Measurements from ENCODE around the gene MGAT4C. TPM values are rescaled to one million over a fixed set of nuclear protein-coding genes. Genes with fewer than 3 reads are reported as not detected.

MGAT4C gene
- total RNA-seq, 4 donors from 2014 or later: under 0.01 to 2.5 (median 0.31) TPM

- no peaks in the 10 kb centered on the region for H3K4me1 ChIP-seq
- H3K27me3 ChIP-seq: no peaks in the 10 kb centered on the region
- intact Hi-C loops (cut with DNase I; ENCODE audit: low total_unique reads): no loop called here
- H3K9me3 ChIP-seq: no peaks in the 10 kb centered on the region
- no peak overlapping the region for H3K4me3 ChIP-seq
- no peaks in the 10 kb centered on the region for H3K36me3 ChIP-seq
- no peak for TF ChIP-seq CTCF (IDR thresholded peaks at IDR 0.05)
- TF ChIP-seq POLR2A (IDR thresholded peaks at IDR 0.05): no peak
- H3K27ac ChIP-seq: no peak overlapping the region
- DNase-seq: no peak
Measured at GRCh38 chr12:86170051-86170450, 86.1 kb downstream of the MGAT4C start.

GRCh38 chr12:86158956-86159355 lies 97.2 kb downstream of the MGAT4C start:
- H3K9me3 ChIP-seq: no peaks in the 10 kb centered on the region
- no peak for DNase-seq
- TF ChIP-seq CTCF (IDR thresholded peaks at IDR 0.05) (no peak), POLR2A (IDR thresholded peaks at IDR 0.05) (no peak)

GRCh38 chr12:86154620-86155019 lies 101.6 kb downstream of the MGAT4C start:
- no peaks in the 10 kb centered on the region for H3K36me3 ChIP-seq
- no peak overlapping the region for H3K4me3 ChIP-seq
- no peak for DNase-seq
- TF ChIP-seq POLR2A (IDR thresholded peaks at IDR 0.05) (no peak), CTCF (IDR thresholded peaks at IDR 0.05) (no peak)
- H3K27me3 ChIP-seq: no peaks in the 10 kb centered on the region
- H3K27ac ChIP-seq: no peak overlapping the region
- intact Hi-C loops (cut with DNase I; ENCODE audit: low total_unique reads): no loop called here
- H3K4me1 ChIP-seq: no peaks in the 10 kb centered on the region
- no peaks in the 10 kb centered on the region for H3K9me3 ChIP-seq

More at GRCh38 chr12:86158956-86159355, 97.2 kb downstream of the MGAT4C start:
- no peak overlapping the region for H3K4me3 ChIP-seq
- no peaks in the 10 kb centered on the region for H3K4me1 ChIP-seq
- no peak overlapping the region for H3K27ac ChIP-seq
- intact Hi-C loops (cut with DNase I; ENCODE audit: low total_unique reads): no loop called here
- no peaks in the 10 kb centered on the region for H3K36me3 ChIP-seq
- H3K27me3 ChIP-seq: no peaks in the 10 kb centered on the region

GRCh38 chr12:86148612-86149011 lies 107.6 kb downstream of the MGAT4C start:
- no peak for DNase-seq
- intact Hi-C loops (cut with DNase I; ENCODE audit: low total_unique reads): no loop called here
- no peak overlapping the region for H3K4me3 ChIP-seq
- H3K4me1 ChIP-seq: no peaks in the 10 kb centered on the region
- TF ChIP-seq POLR2A (IDR thresholded peaks at IDR 0.05) (no peak), CTCF (IDR thresholded peaks at IDR 0.05) (no peak)
- no peaks in the 10 kb centered on the region for H3K36me3 ChIP-seq
- H3K27me3 ChIP-seq: no peaks in the 10 kb centered on the region
- H3K9me3 ChIP-seq: no peaks in the 10 kb centered on the region
- no peak overlapping the region for H3K27ac ChIP-seq

GRCh38 chr12:86148071-86148470 lies 108.1 kb downstream of the MGAT4C start:
- no peak overlapping the region for H3K4me3 ChIP-seq
- intact Hi-C loops (cut with DNase I; ENCODE audit: low total_unique reads): no loop called here
- H3K4me1 ChIP-seq: no peaks in the 10 kb centered on the region
- no peak for DNase-seq
- TF ChIP-seq CTCF (IDR thresholded peaks at IDR 0.05) (no peak), POLR2A (IDR thresholded peaks at IDR 0.05) (no peak)
- no peaks in the 10 kb centered on the region for H3K9me3 ChIP-seq
- no peaks in the 10 kb centered on the region for H3K27me3 ChIP-seq
- H3K27ac ChIP-seq: no peak overlapping the region
- no peaks in the 10 kb centered on the region for H3K36me3 ChIP-seq
